GM23338 (cell line): ENCODE measurements around the gene ACTR8. TPM values are rescaled to one million over a fixed set of nuclear protein-coding genes. Genes with fewer than 3 reads are reported as not detected.

Experiments
- ATAC-seq: fragments of 200-7000 bp; cut with Tn5 transposase; 3 replicates; pipeline ENCODE4 v1.9.1; 2020
- DNase-seq: peaks from one replicate; pipeline ENCODE4 v3.0.0-alpha.2; 2015; ENCODE audit warnings: low spot score
- H2AFZ ChIP-seq: fragments of 200-600 bp; sonication (generic); 2 replicates; pipeline ENCODE4 v1.8.0; 2016; ENCODE audit warnings: antibody characterized with exemption, mild to moderate bottlenecking, moderate library complexity
- H3F3A ChIP-seq: fragments of 200-600 bp; sonication (generic); replicated peaks from 2 replicates; pipeline ENCODE4 v1.8.0; 2017; ENCODE audit warnings: antibody characterized with exemption, mixed run types, low read depth
- H3K27ac ChIP-seq: fragments of 200-600 bp; sonication (generic); 2 replicates; pipeline ENCODE4 v1.6.1; 2016; ENCODE audit warnings: low read depth
- H3K27me3 ChIP-seq: fragments of 200-600 bp; sonication (generic); 2 replicates; pipeline ENCODE4 v1.8.0; 2016; ENCODE audit warnings: mild to moderate bottlenecking, mixed run types, moderate library complexity; ENCODE audit not compliant: insufficient read depth
- H3K36me3 ChIP-seq: fragments of 200-600 bp; sonication (generic); 2 replicates; pipeline ENCODE4 v1.8.0; 2016; ENCODE audit warnings: mild to moderate bottlenecking; ENCODE audit not compliant: insufficient read depth
- H3K4me1 ChIP-seq: fragments of 200-600 bp; sonication (generic); 2 replicates; pipeline ENCODE4 v1.8.0; 2016; ENCODE audit warnings: mild to moderate bottlenecking, moderate library complexity; ENCODE audit not compliant: insufficient read depth
- H3K4me2 ChIP-seq: fragments of 200-600 bp; sonication (generic); 2 replicates; pipeline ENCODE4 v1.7.1; 2017; ENCODE audit warnings: mixed run types
- H3K4me3 ChIP-seq: fragments of 200-600 bp; sonication (generic); 2 replicates; pipeline ENCODE4 v1.6.1; 2016; ENCODE audit warnings: mixed run types
- H3K79me2 ChIP-seq: fragments of 200-600 bp; sonication (generic); replicated peaks from 2 replicates; pipeline ENCODE4 v1.8.0; 2017; ENCODE audit warnings: mild to moderate bottlenecking; ENCODE audit not compliant: insufficient read depth
- H3K9me2 ChIP-seq: fragments of 200-600 bp; sonication (generic); 2 replicates; pipeline ENCODE4 v1.8.0; 2017; ENCODE audit not compliant: insufficient read depth
- H4K20me1 ChIP-seq: fragments of 200-600 bp; sonication (generic); replicated peaks from 2 replicates; pipeline ENCODE4 v1.8.0; 2017; ENCODE audit warnings: mild to moderate bottlenecking; ENCODE audit not compliant: insufficient read depth
- H3K27ac Mint-ChIP-seq: 2 replicates; pipeline ENCODE4 v1.8.0; 2020; ENCODE audit warnings: inconsistent platforms, mild to moderate bottlenecking, moderate library complexity, mixed read lengths
- H3K27me3 Mint-ChIP-seq: 3 replicates; pipeline ENCODE4 v1.8.0; 2022; ENCODE audit warnings: low read depth, mild to moderate bottlenecking, moderate library complexity, mixed read lengths, inconsistent platforms; ENCODE audit not compliant: insufficient read depth, poor library complexity
- H3K36me3 Mint-ChIP-seq: 3 replicates; pipeline ENCODE4 v1.8.0; 2021; ENCODE audit warnings: low read depth, mild to moderate bottlenecking, inconsistent platforms, moderate library complexity, mixed read lengths
- H3K4me1 Mint-ChIP-seq: 3 replicates; pipeline ENCODE4 v1.8.0; 2020; ENCODE audit warnings: mild to moderate bottlenecking, inconsistent platforms, mixed read lengths
- H3K4me3 Mint-ChIP-seq: 3 replicates; pipeline ENCODE4 v1.8.0; 2021; ENCODE audit warnings: moderate library complexity, mild to moderate bottlenecking, inconsistent platforms, mixed read lengths
- H3K9me3 Mint-ChIP-seq: 3 replicates; pipeline ENCODE4 v1.8.0; 2020; ENCODE audit warnings: moderate library complexity, mild to moderate bottlenecking, inconsistent platforms, mixed read lengths
- CTCF ChIP-seq, 2 experiments: fragments of 200-600 bp in 1 of 2; sonication (generic) in 1 of 2; conservative IDR thresholded peaks; 2 replicates each; pipeline versions ENCODE4 v1.5.1 to v1.6.1; 2016 to 2017; ENCODE audit warnings: antibody characterized with exemption in 2 of 2, low read depth in 2 of 2, mild to moderate bottlenecking in 2 of 2, moderate library complexity in 1 of 2
- JUNB ChIP-seq: IDR thresholded peaks from one replicate; pipeline ENCODE4 v1.6.1; 2016; ENCODE audit warnings: antibody characterized with exemption; ENCODE audit not compliant: unreplicated experiment
- ZNF331 ChIP-seq: fragments of 250-450 bp; sonication (Bioruptor Pico); IDR thresholded peaks from 2 replicates; pipeline ENCODE4 v1.5.0; 2020; ENCODE audit warnings: low read depth, mild to moderate bottlenecking, moderate library complexity
- ZNF462 ChIP-seq: fragments of 250-450 bp; sonication (Bioruptor Pico); IDR thresholded peaks from 2 replicates; pipeline ENCODE4 v1.5.0; 2020; ENCODE audit warnings: mild to moderate bottlenecking, moderate library complexity
- polyA plus RNA-seq: library from polyadenylated mRNA; unstranded; fragments of >200 nt; fragmentation: Nextera tagmentation; extraction: Ambion mirVana; gene quantifications from 2 replicates; pipeline ENCODE4 v1.2.1, GENCODE V29; 2016
- total RNA-seq: library from RNA; depleted of rRNA; stranded (reverse); fragments of >200 nt; shearing (Covaris generic); gene quantifications from 2 replicates; pipeline ENCODE4 v1.2.3, GENCODE V29; 2014

ACTR8 gene
- total and polyA plus RNA-seq, 2 experiments from 2014 or later = 19.8 to 23.0 TPM

- no peak for TF ChIP-seq ZNF462 (CRISPR knock-in tag)
- TF ChIP-seq ZNF331 (CRISPR knock-in tag) = no peak
Observed at GRCh38 chr3:53819163-53819868, 62.6 kb downstream of the ACTR8 start (continued).

- Histone ChIP-seq H2AFZ (no peak overlapping the region), H4K20me1 (no peaks in the 10 kb centered on the region), H3F3A (no peaks in the 10 kb centered on the region), H3K9me2 (no peaks in the 10 kb centered on the region), H3K27ac (no peak overlapping the region), H3K4me2 (no peak overlapping the region), H3K36me3 (no peaks in the 10 kb centered on the region; the same call in 1 of the 2 replicates), H3K79me2 (no peaks in the 10 kb centered on the region), H3K4me1 (no peaks in the 10 kb centered on the region), H3K27me3 (no peaks in the 10 kb centered on the region), H3K4me3 (no peak overlapping the region)
- DNase-seq (no peak), ATAC-seq (no peak)
- Mint-ChIP-seq H3K36me3 (peaks cover 12% of the 10 kb centered on the region; the same call in 1 of the 3 replicates), H3K27ac (no peak overlapping the region), H3K4me3 (no peak overlapping the region), H3K4me1 (no peaks in the 10 kb centered on the region), H3K27me3 (peaks cover 2% of the 10 kb centered on the region), H3K9me3 (no peaks in the 10 kb centered on the region)
- TF ChIP-seq ZNF462 (CRISPR knock-in tag) (no peak), ZNF331 (CRISPR knock-in tag) (no peak), JUNB (no peak), CTCF (conservative IDR thresholded peaks at IDR 0.05; ENCODE audit: low read depth in 2 of 2) (no peak)
Observed at GRCh38 chr3:53818221-53819162, 63.5 kb downstream of the ACTR8 start.
